Ascending aorta (tissue), 2 donors: Measurements from ENCODE around the gene MRPS23. TPM values are rescaled to one million over a fixed set of nuclear protein-coding genes. Genes with fewer than 3 reads are reported as not detected.

ENCODE experiments used
- DNase-seq, 2 donors: peaks; one replicate each; pipeline ENCODE4 v3.0.0-alpha.2; 2019; ENCODE audit warnings: low spot score in 2 of 2
- H3K27ac ChIP-seq, 2 donors: fragments of 200-600 bp; sonication (generic); one replicate each; pipeline ENCODE4 v1.5.1; 2016 to 2017; ENCODE audit warnings: mild to moderate bottlenecking in 1 of 2
- H3K27me3 ChIP-seq: fragments of 200-600 bp; sonication (generic); one replicate; pipeline ENCODE4 v1.5.1; 2017
- H3K36me3 ChIP-seq, 2 donors: fragments of 200-600 bp; sonication (generic); one replicate each; pipeline ENCODE4 v1.5.1; 2016
- H3K4me1 ChIP-seq, 2 donors: fragments of 200-600 bp; sonication (generic); one replicate each; pipeline ENCODE4 v1.5.1; 2016 to 2017; ENCODE audit warnings: mild to moderate bottlenecking in 1 of 2
- H3K4me3 ChIP-seq, 2 donors: fragments of 200-600 bp; sonication (generic); one replicate each; pipeline ENCODE4 v1.5.1; 2016 to 2017; ENCODE audit warnings: mild to moderate bottlenecking in 1 of 2
- H3K9me3 ChIP-seq, 2 donors: fragments of 200-600 bp; sonication (generic); one replicate each; pipeline ENCODE4 v1.5.1; 2016
- intact Hi-C: fragments of 100-400 bp; cut with DNase I; formaldehyde crosslinking; loops from one replicate; pipeline ENCODE4 v1.15.1; 2023
- total RNA-seq: library from RNA; depleted of rRNA; stranded (reverse); fragments of >200 nt; gene quantifications from one replicate; pipeline ENCODE4 v1.1.0, GENCODE V29; 2016
- TF ChIP-seq, protein P1 (sequence below), 3 experiments: fragments of 200-600 bp in 2 of 3; fragments of 450-650 bp in 1 of 3; sonication (generic) in 2 of 3; IDR thresholded peaks; one replicate each; pipeline ENCODE4 v1.5.1; 2016 to 2019; ENCODE audit warnings: antibody characterized with exemption in 3 of 3, mild to moderate bottlenecking in 1 of 3, moderate library complexity in 1 of 3

Gene MRPS23
- total RNA-seq, 1 donor from 2014 or later: 2.0 TPM

DNA sequence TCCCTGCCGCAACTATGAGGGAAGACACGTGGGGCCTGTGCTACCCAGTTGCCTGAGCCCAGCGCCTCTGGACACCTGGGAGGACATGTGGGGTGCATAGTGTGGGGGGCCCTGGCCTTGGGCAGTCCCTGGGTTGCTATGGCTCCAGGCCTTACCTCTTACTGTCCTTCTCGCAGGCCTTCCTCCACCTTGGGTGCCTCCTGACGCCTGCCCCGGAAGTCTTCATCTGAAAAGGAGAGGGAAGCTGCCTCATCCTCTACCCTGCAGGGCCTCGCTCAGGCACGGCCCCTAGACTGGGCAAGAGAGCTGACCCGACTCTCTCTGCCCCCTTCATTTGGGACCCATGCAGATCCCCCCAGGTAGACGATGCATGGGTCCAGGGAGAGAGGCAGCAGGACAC lies 16.5 kb upstream of the MRPS23 start:
- peak overlapping the region; percentile 83 to 95 for H3K27ac ChIP-seq
- H3K27me3 ChIP-seq: no peaks in the 10 kb centered on the region
- H3K4me1 ChIP-seq: peaks cover 31 to 37% of the 10 kb centered on the region in 2 donors
- DNase-seq: no peak
- no peak overlapping the region for H3K4me3 ChIP-seq
- TF ChIP-seq, protein P1, sequence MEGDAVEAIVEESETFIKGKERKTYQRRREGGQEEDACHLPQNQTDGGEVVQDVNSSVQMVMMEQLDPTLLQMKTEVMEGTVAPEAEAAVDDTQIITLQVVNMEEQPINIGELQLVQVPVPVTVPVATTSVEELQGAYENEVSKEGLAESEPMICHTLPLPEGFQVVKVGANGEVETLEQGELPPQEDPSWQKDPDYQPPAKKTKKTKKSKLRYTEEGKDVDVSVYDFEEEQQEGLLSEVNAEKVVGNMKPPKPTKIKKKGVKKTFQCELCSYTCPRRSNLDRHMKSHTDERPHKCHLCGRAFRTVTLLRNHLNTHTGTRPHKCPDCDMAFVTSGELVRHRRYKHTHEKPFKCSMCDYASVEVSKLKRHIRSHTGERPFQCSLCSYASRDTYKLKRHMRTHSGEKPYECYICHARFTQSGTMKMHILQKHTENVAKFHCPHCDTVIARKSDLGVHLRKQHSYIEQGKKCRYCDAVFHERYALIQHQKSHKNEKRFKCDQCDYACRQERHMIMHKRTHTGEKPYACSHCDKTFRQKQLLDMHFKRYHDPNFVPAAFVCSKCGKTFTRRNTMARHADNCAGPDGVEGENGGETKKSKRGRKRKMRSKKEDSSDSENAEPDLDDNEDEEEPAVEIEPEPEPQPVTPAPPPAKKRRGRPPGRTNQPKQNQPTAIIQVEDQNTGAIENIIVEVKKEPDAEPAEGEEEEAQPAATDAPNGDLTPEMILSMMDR (IDR thresholded peaks at IDR 0.05): no peak
- H3K9me3 ChIP-seq: no peaks in the 10 kb centered on the region
- intact Hi-C loops: no loop called here
- peaks cover 3 to 9% of the 10 kb centered on the region in 2 donors for H3K36me3 ChIP-seq

DNA sequence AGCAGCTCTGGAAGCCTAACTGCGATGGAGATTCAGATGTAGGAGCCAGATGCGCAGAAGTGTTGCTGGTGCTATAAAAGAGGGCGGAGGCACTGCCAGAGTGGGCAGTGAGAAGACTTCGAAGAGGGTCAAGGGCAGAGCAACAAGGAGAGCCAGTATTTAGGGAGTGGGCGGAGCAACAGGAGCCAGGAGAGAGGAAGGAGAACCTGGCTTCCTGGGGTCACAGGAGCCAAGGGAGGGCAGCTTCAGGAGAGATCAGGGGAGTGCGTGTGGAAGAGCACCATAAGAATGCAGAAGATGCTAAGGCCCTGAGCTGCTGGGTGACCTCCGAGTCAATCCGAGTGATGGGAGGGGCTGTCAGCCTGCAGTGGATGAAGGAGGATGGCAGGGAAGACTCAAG lies 14.4 kb upstream of the MRPS23 start:
- no peak for DNase-seq
- H3K27ac ChIP-seq: no peak overlapping the region
- no peaks in the 10 kb centered on the region for H3K9me3 ChIP-seq
- peaks cover 36 to 38% of the 10 kb centered on the region in 2 donors for H3K4me1 ChIP-seq
- TF ChIP-seq, protein P1 (IDR thresholded peaks at IDR 0.05): no peak
- H3K4me3 ChIP-seq: no peak overlapping the region
- H3K36me3 ChIP-seq: peaks cover 3 to 7% of the 10 kb centered on the region in 2 donors
- no peaks in the 10 kb centered on the region for H3K27me3 ChIP-seq
- intact Hi-C loops: no loop called here

DNA sequence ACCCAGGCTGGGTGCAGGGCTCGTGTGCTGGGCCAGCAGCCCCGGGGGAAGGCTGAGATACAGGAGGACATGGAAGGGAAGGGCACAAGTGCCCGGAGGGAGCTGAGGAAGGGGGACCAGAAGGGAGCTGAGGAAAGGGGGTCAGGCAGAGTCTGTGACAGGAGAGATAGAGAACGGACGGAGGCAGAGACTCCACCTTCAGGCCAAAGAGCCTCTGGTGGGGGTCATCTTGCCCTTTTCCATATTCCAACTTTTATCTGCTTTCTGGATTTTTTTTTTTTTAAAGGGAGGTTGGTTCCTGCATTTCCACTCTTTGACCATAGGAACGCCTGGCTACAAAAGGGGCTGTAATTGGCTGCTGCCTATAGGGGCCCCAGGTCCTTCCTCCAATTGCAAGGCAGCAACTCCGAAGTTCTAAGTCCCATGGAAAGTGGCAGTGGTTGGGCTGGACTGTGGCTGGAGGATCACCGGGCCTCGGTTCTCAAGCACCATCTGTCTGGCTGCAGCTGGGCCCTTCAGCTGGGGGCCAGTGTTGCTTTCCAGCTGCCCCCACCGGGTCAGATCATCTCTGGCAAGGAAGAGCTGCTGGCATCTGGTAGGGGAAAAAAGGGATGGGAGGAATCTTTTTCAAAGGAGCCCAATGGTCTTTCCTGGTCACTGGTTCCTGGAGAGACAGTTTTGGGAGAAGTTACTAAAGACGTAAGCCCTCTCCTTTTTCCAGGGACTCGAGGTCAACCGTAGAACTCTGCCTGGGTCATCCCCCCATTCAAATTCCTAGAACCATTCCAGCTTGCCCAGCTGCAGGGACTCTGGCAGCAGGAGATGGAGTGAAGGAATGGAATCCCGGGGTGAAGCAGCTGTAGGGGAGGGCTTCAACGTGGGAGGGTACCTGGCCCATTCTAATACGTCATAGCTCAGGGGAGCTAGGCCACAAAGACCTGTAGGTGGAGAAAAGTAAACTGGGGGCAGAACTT lies 13.1 kb upstream of the MRPS23 start:
- peak overlapping the region; percentile 76 to 86 for H3K27ac ChIP-seq
- H3K27me3 ChIP-seq: no peaks in the 10 kb centered on the region
- peak overlapping the region in 1 of 2 donors; percentile 72 for H3K4me3 ChIP-seq
- peaks cover 25% of the 10 kb centered on the region in 2 donors for H3K4me1 ChIP-seq
- peaks cover 3 to 7% of the 10 kb centered on the region in 2 donors for H3K36me3 ChIP-seq
- DNase-seq: no peak
- TF ChIP-seq, protein P1 (IDR thresholded peaks at IDR 0.05): no peak
- intact Hi-C loops: no loop called here
- H3K9me3 ChIP-seq: no peaks in the 10 kb centered on the region

DNA sequence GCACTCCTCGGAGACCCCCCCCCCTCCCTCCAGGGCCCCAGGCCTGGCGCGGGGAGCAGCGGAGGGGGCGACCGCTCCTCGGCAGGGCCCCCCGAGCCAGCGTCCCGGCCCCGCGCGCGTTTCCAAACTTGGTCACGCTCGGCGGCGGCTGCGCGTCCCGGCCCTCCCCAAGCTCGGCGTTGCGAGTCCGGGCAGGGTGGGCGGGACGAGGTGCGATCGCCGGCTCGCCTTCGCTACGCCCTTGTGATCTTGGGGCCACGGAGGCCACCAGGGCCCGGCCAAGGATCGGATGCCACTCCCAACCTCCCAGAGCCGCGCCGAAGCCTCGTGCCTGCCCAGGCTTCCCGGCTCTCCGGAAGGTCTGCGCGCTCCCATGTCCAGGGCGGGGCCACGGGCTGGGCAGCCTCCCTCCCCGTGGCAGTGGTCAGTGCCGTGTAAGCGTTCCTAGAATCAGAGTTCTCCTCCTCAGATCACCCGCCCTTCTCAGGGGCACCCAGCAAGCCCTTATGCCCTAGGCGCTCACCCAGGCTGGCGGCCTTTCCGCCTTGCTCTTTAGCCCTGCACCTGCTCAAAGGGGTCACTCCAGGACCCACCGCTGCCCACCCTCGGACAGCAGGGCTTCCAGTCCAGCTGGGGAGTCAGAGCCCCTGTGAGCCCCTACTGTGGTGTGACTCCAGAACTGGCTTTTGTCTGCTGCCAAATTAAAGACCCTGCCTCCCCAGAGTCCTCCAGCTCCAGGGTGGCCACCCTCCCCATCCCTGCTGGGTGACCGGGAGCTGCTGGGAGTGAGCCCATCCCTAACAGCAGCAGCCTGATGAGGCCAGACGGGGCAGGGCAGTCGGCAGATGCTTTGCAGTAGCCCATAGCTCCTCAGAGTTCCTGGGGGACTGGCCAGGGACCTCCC lies 12.2 kb upstream of the MRPS23 start:
- Histone ChIP-seq H3K4me1 (peaks cover 15 to 18% of the 10 kb centered on the region in 2 donors), H3K4me3 (peak overlapping the region; percentile 49 to 72), H3K36me3 (peaks cover 3 to 7% of the 10 kb centered on the region in 2 donors), H3K9me3 (no peaks in the 10 kb centered on the region), H3K27me3 (no peaks in the 10 kb centered on the region), H3K27ac (peak overlapping the region; percentile 76 to 86)
- TF ChIP-seq, protein P1 (IDR thresholded peaks at IDR 0.05): no peak
- DNase-seq: peak in 1 of 2 donors; percentile 87
- intact Hi-C loops: no loop called here

DNA sequence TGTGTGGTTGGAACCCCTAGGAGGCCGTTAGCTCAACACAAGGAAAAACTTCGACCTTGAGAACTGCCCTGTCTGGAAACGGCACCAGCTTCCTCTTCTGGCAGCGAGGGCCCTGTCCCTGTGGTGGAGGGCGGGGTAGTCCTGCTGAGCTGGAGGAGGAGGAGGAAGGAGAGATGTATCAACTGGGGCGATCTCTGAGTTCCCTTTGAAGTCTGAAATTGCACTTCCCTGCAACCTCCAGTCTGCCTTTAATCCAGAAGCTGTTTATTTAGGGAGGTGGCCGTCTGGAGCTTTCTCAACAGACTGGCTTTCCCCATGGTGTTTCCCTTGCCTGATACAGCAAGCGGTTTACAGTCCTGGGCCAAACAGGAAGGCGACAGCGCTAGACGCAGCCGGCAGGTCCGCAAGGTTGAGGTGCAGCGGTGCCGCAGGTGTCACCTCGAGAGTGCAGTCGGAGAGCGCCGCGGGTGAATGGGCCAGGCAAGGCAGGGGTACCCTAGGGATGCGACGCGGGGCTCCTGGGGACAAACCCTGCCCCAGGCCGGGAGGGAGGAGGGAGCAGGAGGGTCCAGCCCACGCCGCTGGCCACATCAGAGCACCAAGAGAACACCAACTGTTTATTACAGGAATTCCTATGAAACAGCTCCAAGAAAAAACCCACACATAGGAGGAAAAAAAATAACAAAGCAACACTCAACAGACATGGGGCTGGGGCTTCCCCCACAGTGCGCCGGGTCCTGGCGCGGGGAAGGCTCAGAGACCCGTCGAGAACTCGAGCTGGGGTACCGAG lies 11.4 kb upstream of the MRPS23 start:
- TF ChIP-seq, protein P1 (IDR thresholded peaks at IDR 0.05): no peak
- H3K27ac ChIP-seq: peak overlapping the region; percentile 76 to 86
- peaks cover 3% of the 10 kb centered on the region in 2 donors for H3K36me3 ChIP-seq
- peak overlapping the region; percentile 49 to 72 for H3K4me3 ChIP-seq
- intact Hi-C loops: no loop called here
- H3K4me1 ChIP-seq: peaks cover 13 to 18% of the 10 kb centered on the region in 2 donors
- H3K9me3 ChIP-seq: no peaks in the 10 kb centered on the region
- DNase-seq: peak in 1 of 2 donors; percentile 83
- H3K27me3 ChIP-seq: no peaks in the 10 kb centered on the region
